Measurements from ENCODE around the gene DCDC2C.

- TF ChIP-seq CTCF (IDR thresholded peaks at IDR 0.05) (no peak), POLR2AphosphoS5 (IDR thresholded peaks at IDR 0.05; ENCODE audit: low read depth, low read length) (no peak)
- TF ChIP-seq, protein P1, sequence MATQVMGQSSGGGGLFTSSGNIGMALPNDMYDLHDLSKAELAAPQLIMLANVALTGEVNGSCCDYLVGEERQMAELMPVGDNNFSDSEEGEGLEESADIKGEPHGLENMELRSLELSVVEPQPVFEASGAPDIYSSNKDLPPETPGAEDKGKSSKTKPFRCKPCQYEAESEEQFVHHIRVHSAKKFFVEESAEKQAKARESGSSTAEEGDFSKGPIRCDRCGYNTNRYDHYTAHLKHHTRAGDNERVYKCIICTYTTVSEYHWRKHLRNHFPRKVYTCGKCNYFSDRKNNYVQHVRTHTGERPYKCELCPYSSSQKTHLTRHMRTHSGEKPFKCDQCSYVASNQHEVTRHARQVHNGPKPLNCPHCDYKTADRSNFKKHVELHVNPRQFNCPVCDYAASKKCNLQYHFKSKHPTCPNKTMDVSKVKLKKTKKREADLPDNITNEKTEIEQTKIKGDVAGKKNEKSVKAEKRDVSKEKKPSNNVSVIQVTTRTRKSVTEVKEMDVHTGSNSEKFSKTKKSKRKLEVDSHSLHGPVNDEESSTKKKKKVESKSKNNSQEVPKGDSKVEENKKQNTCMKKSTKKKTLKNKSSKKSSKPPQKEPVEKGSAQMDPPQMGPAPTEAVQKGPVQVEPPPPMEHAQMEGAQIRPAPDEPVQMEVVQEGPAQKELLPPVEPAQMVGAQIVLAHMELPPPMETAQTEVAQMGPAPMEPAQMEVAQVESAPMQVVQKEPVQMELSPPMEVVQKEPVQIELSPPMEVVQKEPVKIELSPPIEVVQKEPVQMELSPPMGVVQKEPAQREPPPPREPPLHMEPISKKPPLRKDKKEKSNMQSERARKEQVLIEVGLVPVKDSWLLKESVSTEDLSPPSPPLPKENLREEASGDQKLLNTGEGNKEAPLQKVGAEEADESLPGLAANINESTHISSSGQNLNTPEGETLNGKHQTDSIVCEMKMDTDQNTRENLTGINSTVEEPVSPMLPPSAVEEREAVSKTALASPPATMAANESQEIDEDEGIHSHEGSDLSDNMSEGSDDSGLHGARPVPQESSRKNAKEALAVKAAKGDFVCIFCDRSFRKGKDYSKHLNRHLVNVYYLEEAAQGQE (IDR thresholded peaks at IDR 0.05; ENCODE audit: insufficient read depth in 1 of 2, low read depth in 2 of 2, low read length in 1 of 2): no peak
Measured at GRCh38 chr2:3669656-3670055, 33.7 kb upstream of the DCDC2C start.

All from Panc1 (cell line).